Measurements from ENCODE around the gene EDEM3. TPM values are rescaled to one million over a fixed set of nuclear protein-coding genes. Genes with fewer than 3 reads are reported as not detected.

EDEM3 gene
- polyA plus RNA-seq, 2 of the 4 experiments (the other 2 are of a cell fraction): 10.5 to 24.2 TPM

GRCh38 chr1:184790642-184791549 lies 36.2 kb upstream of the EDEM3 start:
- TF ChIP-seq ZSCAN20 (CRISPR knock-in tag; IDR thresholded peaks at IDR 0.05) (no peak), ZC3H11A (IDR thresholded peaks at IDR 0.05) (no peak), HOXA7 (CRISPR knock-in tag; IDR thresholded peaks at IDR 0.05) (no peak), KDM5A (IDR thresholded peaks at IDR 0.05) (no peak), ZFP36 (IDR thresholded peaks at IDR 0.05; ENCODE audit: borderline replicate concordance, partially characterized antibody) (no peak), MYC (IDR thresholded peaks at IDR 0.05; ENCODE audit: borderline replicate concordance, low read length) (no peak), HOXB5 (CRISPR knock-in tag; IDR thresholded peaks at IDR 0.05) (no peak), CHD4 (IDR thresholded peaks at IDR 0.05; ENCODE audit: borderline replicate concordance) (no peak), E2F6 (IDR thresholded peaks at IDR 0.05; ENCODE audit: borderline replicate concordance, low read depth) (no peak), JUN (IDR thresholded peaks at IDR 0.05) (no peak), EP300 (IDR thresholded peaks at IDR 0.05) (no peak), FOSB (CRISPR knock-in tag; IDR thresholded peaks at IDR 0.05) (no peak), ESRRA (IDR thresholded peaks at IDR 0.05; ENCODE audit: borderline replicate concordance, low read length) (no peak)
- TF ChIP-seq, protein P1, sequence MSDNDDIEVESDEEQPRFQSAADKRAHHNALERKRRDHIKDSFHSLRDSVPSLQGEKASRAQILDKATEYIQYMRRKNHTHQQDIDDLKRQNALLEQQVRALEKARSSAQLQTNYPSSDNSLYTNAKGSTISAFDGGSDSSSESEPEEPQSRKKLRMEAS (IDR thresholded peaks at IDR 0.05): no peak
- CTCF ChIA-PET: interaction anchor here (0.6 to 1.7 kb wide), 2 partner anchors 72 to 190 kb away, joined by 4 read pairs; no protein-coding TSS in a partner anchor
- peak overlapping the region; percentile 83 to 86 for H3K27ac ChIP-seq
- H3K9me3 ChIP-seq: no peaks in the 10 kb centered on the region
- peak overlapping the region; percentile 85; the same call in 2 of the 3 replicates for H3K4me2 ChIP-seq
- POLR2A ChIA-PET: interaction anchor here (0.7 to 2.0 kb wide), 3 partner anchors 35 to 329 kb away, joined by 5 to 9 read pairs (median 5); partner anchors contain the start of gene EDEM3
- DNase-seq (ENCODE audit: low read depth in 1 of 2, low spot score in 1 of 2) (no peak), FAIRE-seq (no peak), ATAC-seq (no peak)
- peaks cover 44% of the 10 kb centered on the region for H3K4me1 ChIP-seq
- H3K4me3 ChIP-seq: no peak overlapping the region
- WGBS (ENCODE audit: missing lambda C conversion rate): 81% methylated on average over 9 of the region's 9 CpGs

GRCh38 chr1:184789884-184790283 lies 35.2 kb upstream of the EDEM3 start:
- ChIA-PET CTCF (no interaction called here), POLR2A (no interaction called here)
- ATAC-seq (no peak), DNase-seq (ENCODE audit: low read depth in 1 of 2, low spot score in 1 of 2) (no peak), FAIRE-seq (no peak)
- no peak overlapping the region; the same call in 2 of the 3 replicates for H3K4me2 ChIP-seq
- 35% methylated on average over 2 of the region's 2 CpGs for WGBS (ENCODE audit: missing lambda C conversion rate)
- H3K4me3 ChIP-seq: no peak overlapping the region
- peak overlapping the region; percentile 6 to 58; a peak in 4 of 6 replicates for H3K27ac ChIP-seq
- no peak for TF ChIP-seq CEBPB (IDR thresholded peaks at IDR 0.05)
- no peak for TF ChIP-seq JUN (IDR thresholded peaks at IDR 0.05)
- no peak for TF ChIP-seq HES2 (IDR thresholded peaks at IDR 0.05)
- TF ChIP-seq SMC3 (IDR thresholded peaks at IDR 0.05): no peak
- TF ChIP-seq EHMT2 (IDR thresholded peaks at IDR 0.05; ENCODE audit: low read depth): no peak
- TF ChIP-seq HOXB5 (CRISPR knock-in tag; IDR thresholded peaks at IDR 0.05): no peak
- TF ChIP-seq FOSL2 (IDR thresholded peaks at IDR 0.05): no peak
- TF ChIP-seq FOSL2 (CRISPR knock-in tag; IDR thresholded peaks at IDR 0.05): no peak
- TF ChIP-seq CHD2 (IDR thresholded peaks at IDR 0.05; ENCODE audit: low read length, partially characterized antibody): no peak
- TF ChIP-seq, protein P2, sequence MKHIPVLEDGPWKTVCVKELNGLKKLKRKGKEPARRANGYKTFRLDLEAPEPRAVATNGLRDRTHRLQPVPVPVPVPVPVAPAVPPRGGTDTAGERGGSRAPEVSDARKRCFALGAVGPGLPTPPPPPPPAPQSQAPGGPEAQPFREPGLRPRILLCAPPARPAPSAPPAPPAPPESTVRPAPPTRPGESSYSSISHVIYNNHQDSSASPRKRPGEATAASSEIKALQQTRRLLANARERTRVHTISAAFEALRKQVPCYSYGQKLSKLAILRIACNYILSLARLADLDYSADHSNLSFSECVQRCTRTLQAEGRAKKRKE (CRISPR knock-in tag; IDR thresholded peaks at IDR 0.05; ENCODE audit: low read depth): no peak
- no peak for TF ChIP-seq JUNB (IDR thresholded peaks at IDR 0.05)
- no peak for TF ChIP-seq GATA3 (IDR thresholded peaks at IDR 0.05; ENCODE audit: borderline replicate concordance)
- TF ChIP-seq, protein P1 (IDR thresholded peaks at IDR 0.05): no peak
- no peak for TF ChIP-seq CHD4 (IDR thresholded peaks at IDR 0.05; ENCODE audit: borderline replicate concordance)
- TF ChIP-seq NPAS2 (CRISPR knock-in tag; IDR thresholded peaks at IDR 0.05; ENCODE audit: borderline replicate concordance): no peak
- H3K9me3 ChIP-seq: no peaks in the 10 kb centered on the region
- H3K4me1 ChIP-seq: peaks cover 44% of the 10 kb centered on the region

All from A549 (cell line).